Keratinocyte (primary cell): Measurements from ENCODE around the gene PDZRN3. TPM values are rescaled to one million over a fixed set of nuclear protein-coding genes. Genes with fewer than 3 reads are reported as not detected.

Experiments used
- DNase-seq: peaks from one replicate; pipeline ENCODE4 v3.0.0-alpha.2; 2011; ENCODE audit warnings: low read depth, missing footprints, low spot score
- FAIRE-seq: peaks from 2 replicates; lab custom pipeline; 2011; peaks lifted over from hg19 to GRCh38; lab: Jason Lieb, UNC
- H2AFZ ChIP-seq: 2 replicates; pipeline ENCODE4 v1.6.0; 2012; ENCODE audit warnings: low read length, control low read depth, inconsistent platforms; ENCODE audit not compliant: control insufficient read depth
- H3K27ac ChIP-seq: 2 replicates; pipeline ENCODE4 v1.5.1; 2011; ENCODE audit warnings: low read length; ENCODE audit not compliant: control insufficient read depth, insufficient read depth
- H3K27me3 ChIP-seq: 3 replicates; pipeline ENCODE4 v1.6.0; 2011; ENCODE audit warnings: low read length; ENCODE audit not compliant: control insufficient read depth, insufficient read depth; ENCODE audit errors: extremely low read depth
- H3K36me3 ChIP-seq, 2 experiments: 2 replicates in 1 of 2; 3 replicates in 1 of 2; pipeline ENCODE4 v1.5.1; 2011; ENCODE audit warnings: low read length in 2 of 2, mild to moderate bottlenecking in 1 of 2; ENCODE audit not compliant: control insufficient read depth in 2 of 2, insufficient read depth in 2 of 2; ENCODE audit errors: extremely low read depth in 1 of 2
- H3K4me1 ChIP-seq: 3 replicates; pipeline ENCODE4 v1.5.1; 2011; ENCODE audit warnings: low read length; ENCODE audit not compliant: control insufficient read depth, insufficient read depth; ENCODE audit errors: extremely low read depth
- H3K4me2 ChIP-seq: 3 replicates; pipeline ENCODE4 v1.6.0; 2011; ENCODE audit warnings: low read depth, low read length; ENCODE audit not compliant: control insufficient read depth, insufficient read depth; ENCODE audit errors: extremely low read depth
- H3K4me3 ChIP-seq, 3 experiments: fragments of 200-600 bp in 1 of 3; sonication (generic) in 1 of 3; 2 replicates in 2 of 3; 3 replicates in 1 of 3; pipeline ENCODE4 v1.5.1; 2011 to 2016; ENCODE audit warnings: low read length in 3 of 3, mild to moderate bottlenecking in 3 of 3, control low read depth in 2 of 3, inconsistent platforms in 1 of 3, low read depth in 1 of 3, mixed read lengths in 1 of 3, mixed run types in 1 of 3, moderate library complexity in 1 of 3; ENCODE audit not compliant: control insufficient read depth in 2 of 3, insufficient read depth in 2 of 3; ENCODE audit errors: extremely low read depth in 1 of 3
- H3K79me2 ChIP-seq: 2 replicates; pipeline ENCODE4 v1.6.0; 2012; ENCODE audit warnings: low read length; ENCODE audit not compliant: control insufficient read depth, insufficient read depth
- H3K9ac ChIP-seq: 3 replicates; pipeline ENCODE4 v1.6.0; 2011; ENCODE audit warnings: low read length; ENCODE audit not compliant: control insufficient read depth, insufficient read depth; ENCODE audit errors: extremely low read depth
- H3K9me1 ChIP-seq: 3 replicates; pipeline ENCODE4 v1.6.0; 2011; ENCODE audit warnings: low read length; ENCODE audit not compliant: control insufficient read depth, insufficient read depth; ENCODE audit errors: extremely low read depth
- H3K9me3 ChIP-seq: 2 replicates; pipeline ENCODE4 v1.5.1; 2012; ENCODE audit warnings: low read depth, low read length; ENCODE audit not compliant: control insufficient read depth
- H4K20me1 ChIP-seq: 3 replicates; pipeline ENCODE4 v1.6.0; 2011; ENCODE audit warnings: low read length; ENCODE audit not compliant: control insufficient read depth, insufficient read depth; ENCODE audit errors: extremely low read depth
- CTCF ChIP-seq, 3 experiments: IDR thresholded peaks in 1 of 3; conservative IDR thresholded peaks in 1 of 3; optimal IDR thresholded peaks in 1 of 3; 2 replicates in 2 of 3; 3 replicates in 1 of 3; pipeline versions ENCODE3 to v1.5.1; 2011; ENCODE audit warnings: low read length in 3 of 3, mild to moderate bottlenecking in 3 of 3, moderate library complexity in 2 of 3, control low read depth in 1 of 3, inconsistent platforms in 1 of 3; ENCODE audit not compliant: insufficient read depth in 2 of 3; ENCODE audit errors: extremely low read depth in 1 of 3
- EZH2 ChIP-seq: IDR thresholded peaks from one replicate; pipeline ENCODE4 v1.6.1; 2012; ENCODE audit warnings: inconsistent platforms, mild to moderate bottlenecking, low read length, moderate library complexity
- dilution Hi-C: fragments of 300-500 bp; cut with MboI; formaldehyde crosslinking; loops from one replicate; pipeline ENCODE4 v1.7.0; 2020; ENCODE audit warnings: low sequenced_read_pairs; ENCODE audit not compliant: extremely low pct_ligation_motif_present
- polyA plus RNA-seq, 5 experiments: library from polyadenylated mRNA; depleted of rRNA in 3 of 5; stranded (reverse) in 3 of 5; stranded (forward) in 1 of 5; unstranded in 1 of 5; fragments of >200 nt; gene quantifications; 1 replicate in 1 of 5; 2 replicates in 3 of 5; 3 replicates in 1 of 5; pipeline versions ENCODE4 v1.2.1 to v1.2.3, GENCODE V29; 2011 to 2012; ENCODE audit warnings: missing spikeins in 2 of 5, low read depth in 1 of 5, low replicate concordance in 1 of 5

The PDZRN3 gene
- polyA plus RNA-seq, 1 donor (not counting 4 experiments of a cell fraction or from before 2014, with no cell fraction given), result not detected

DNA sequence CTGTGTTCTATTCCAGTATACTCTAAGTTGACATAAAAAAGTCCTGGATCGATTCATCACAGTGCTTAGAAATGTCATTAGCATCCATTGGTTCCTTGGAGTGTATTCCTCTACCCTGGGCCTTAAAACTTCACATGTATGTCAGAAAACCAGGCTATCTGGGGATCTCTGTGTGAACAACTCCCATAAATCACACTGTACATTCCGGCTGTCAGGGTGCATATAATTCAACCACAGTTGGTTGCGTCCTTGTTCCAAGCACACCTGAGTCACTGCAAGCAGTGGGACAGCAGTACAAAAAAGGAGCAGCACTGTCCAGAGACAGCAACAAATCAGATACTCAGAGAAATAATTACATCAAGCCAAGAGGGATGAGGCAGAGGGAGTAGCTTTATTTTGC is 52.4 kb downstream of the PDZRN3 start:
- Histone ChIP-seq H3K9me3 (no peaks in the 10 kb centered on the region), H3K27me3 (peaks cover 2% of the 10 kb centered on the region), H3K4me1 (no peaks in the 10 kb centered on the region), H3K4me2 (no peak overlapping the region), H3K79me2 (no peaks in the 10 kb centered on the region), H3K9me1 (no peaks in the 10 kb centered on the region), H3K36me3 (no peaks in the 10 kb centered on the region), H3K4me3 (no peak overlapping the region), H3K9ac (no peak overlapping the region), H3K27ac (no peak overlapping the region), H2AFZ (no peak overlapping the region), H4K20me1 (no peaks in the 10 kb centered on the region)
- FAIRE-seq (no peak), DNase-seq (no peak)
- dilution Hi-C loops, result no loop called here
- no peak for TF ChIP-seq CTCF (optimal IDR thresholded peaks at IDR 0.05 in 1 of 3, IDR thresholded peaks at IDR 0.05 in 1 of 3, conservative IDR thresholded peaks at IDR 0.05 in 1 of 3; ENCODE audit: extremely low read depth in 1 of 3, insufficient read depth in 2 of 3, low read length in 3 of 3)
- no peak for TF ChIP-seq EZH2

- H3K79me2 ChIP-seq, result no peaks in the 10 kb centered on the region
- H3K9me3 ChIP-seq, result no peaks in the 10 kb centered on the region
- H2AFZ ChIP-seq, result no peak overlapping the region
- no peaks in the 10 kb centered on the region for H3K4me1 ChIP-seq
- H3K27ac ChIP-seq, result no peak overlapping the region
- TF ChIP-seq CTCF (optimal IDR thresholded peaks at IDR 0.05 in 1 of 3, IDR thresholded peaks at IDR 0.05 in 1 of 3, conservative IDR thresholded peaks at IDR 0.05 in 1 of 3; ENCODE audit: extremely low read depth in 1 of 3, insufficient read depth in 2 of 3, low read length in 3 of 3) (no peak), EZH2 (no peak)
- dilution Hi-C loops, result no loop called here
- H3K4me3 ChIP-seq, result no peak overlapping the region
- no peaks in the 10 kb centered on the region for H3K9me1 ChIP-seq
- no peak overlapping the region for H3K9ac ChIP-seq
- no peaks in the 10 kb centered on the region for H4K20me1 ChIP-seq
- no peak for FAIRE-seq
- no peaks in the 10 kb centered on the region for H3K36me3 ChIP-seq
- DNase-seq, result no peak
- H3K4me2 ChIP-seq, result no peak overlapping the region
- H3K27me3 ChIP-seq, result peaks cover 2% of the 10 kb centered on the region
Measured at GRCh38 chr3:73571238-73571794, 53.4 kb downstream of the PDZRN3 start.
